ENCODE data around the gene INSIG1. TPM values are rescaled to one million over a fixed set of nuclear protein-coding genes. Genes with fewer than 3 reads are reported as not detected.

INSIG1 gene
- polyA plus RNA-seq, 1 experiment, result 29.4 TPM

DNA sequence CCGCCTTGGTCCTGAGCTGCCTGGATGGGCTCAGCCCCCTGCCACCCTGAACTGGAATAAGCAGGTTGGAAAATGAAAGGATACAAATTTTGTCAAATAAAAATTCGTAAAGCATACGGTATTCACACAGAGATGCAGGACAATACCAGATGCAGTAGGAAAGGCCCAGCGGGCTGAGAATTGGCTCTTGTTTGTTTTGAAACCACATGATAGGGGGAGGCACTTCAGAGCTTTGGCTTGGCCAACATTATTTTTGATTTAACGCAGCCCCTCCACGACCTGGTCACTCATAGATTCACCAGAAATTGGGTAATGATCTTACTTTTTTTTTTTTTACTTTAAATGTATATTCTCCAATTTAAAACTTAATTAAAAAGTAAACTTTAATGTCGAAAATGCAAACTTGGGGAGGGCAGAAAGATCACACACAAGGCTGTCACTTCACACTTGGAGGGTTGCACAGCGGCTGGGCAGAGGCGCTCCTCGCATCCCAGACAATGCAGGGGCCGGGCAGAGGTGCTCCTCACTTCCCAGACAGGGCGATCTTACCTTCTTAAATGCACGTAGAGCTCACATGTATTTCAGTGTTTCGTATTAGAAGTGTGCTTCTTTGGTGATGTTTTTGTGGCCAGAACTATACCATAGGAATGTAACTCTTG is 17.8 kb upstream of the INSIG1 start:
- Histone ChIP-seq H3K27ac (ENCODE audit: low read depth, low read length) (no peak overlapping the region), H3K9me3 (ENCODE audit: control insufficient read depth, insufficient read depth, low read length) (no peaks in the 10 kb centered on the region), H3K27me3 (ENCODE audit: control insufficient read depth, insufficient read depth, low read length) (peaks cover 35% of the 10 kb centered on the region), H3K4me3 (ENCODE audit: low read depth, low read length) (no peak overlapping the region)
- DNase-seq (ENCODE audit: low read depth, low spot score), result no peak
- POLR2A ChIA-PET, result no interaction called here
- TF ChIP-seq, protein P1, sequence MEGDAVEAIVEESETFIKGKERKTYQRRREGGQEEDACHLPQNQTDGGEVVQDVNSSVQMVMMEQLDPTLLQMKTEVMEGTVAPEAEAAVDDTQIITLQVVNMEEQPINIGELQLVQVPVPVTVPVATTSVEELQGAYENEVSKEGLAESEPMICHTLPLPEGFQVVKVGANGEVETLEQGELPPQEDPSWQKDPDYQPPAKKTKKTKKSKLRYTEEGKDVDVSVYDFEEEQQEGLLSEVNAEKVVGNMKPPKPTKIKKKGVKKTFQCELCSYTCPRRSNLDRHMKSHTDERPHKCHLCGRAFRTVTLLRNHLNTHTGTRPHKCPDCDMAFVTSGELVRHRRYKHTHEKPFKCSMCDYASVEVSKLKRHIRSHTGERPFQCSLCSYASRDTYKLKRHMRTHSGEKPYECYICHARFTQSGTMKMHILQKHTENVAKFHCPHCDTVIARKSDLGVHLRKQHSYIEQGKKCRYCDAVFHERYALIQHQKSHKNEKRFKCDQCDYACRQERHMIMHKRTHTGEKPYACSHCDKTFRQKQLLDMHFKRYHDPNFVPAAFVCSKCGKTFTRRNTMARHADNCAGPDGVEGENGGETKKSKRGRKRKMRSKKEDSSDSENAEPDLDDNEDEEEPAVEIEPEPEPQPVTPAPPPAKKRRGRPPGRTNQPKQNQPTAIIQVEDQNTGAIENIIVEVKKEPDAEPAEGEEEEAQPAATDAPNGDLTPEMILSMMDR (IDR thresholded peaks at IDR 0.05; ENCODE audit: low read depth, low read length), result no peak
- CTCF ChIA-PET, result no interaction called here

DNA sequence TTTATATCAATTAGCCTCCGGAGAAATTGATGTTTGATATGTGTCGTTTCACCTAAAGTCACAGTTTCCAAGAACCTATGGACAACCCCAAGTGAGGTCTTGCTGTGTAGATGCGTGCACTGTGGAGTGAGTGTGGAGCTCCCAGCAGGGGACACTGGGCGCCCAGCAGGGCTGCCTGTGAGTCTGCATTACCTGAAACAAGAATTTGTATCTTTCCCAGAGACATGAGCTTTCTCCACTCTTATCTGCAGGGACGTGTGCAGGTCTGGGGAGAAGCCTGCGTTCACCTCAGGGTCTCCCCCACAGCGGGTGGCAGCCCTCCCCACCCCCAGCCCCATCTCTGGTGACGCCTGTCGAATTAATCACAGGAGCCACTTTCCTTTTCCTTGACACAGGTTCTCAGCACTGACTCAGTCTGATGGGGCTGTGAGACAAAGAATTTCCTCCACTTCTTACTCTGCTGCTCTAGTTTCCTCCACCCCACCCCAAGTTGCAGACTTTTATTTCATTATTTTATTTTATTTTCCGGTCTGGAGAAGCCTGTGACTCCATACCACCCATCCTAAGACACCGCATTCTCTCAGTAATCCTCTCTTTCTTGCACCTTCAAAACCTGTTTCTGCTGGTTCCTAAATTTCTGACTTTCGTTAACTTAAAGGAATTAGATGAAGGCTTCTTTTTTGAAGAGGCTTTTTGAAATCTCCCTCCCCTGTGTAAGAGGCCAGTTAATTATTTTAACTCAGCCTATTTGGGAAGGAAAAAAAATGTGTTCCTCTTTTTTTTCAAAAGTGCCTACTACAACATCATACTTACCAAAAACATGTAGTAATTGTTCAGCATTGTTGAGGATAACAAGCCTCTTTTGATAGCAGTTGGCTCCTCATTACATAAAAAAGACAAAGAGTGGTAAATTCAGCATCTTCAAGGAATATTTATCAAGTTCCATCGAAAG is 17.0 kb upstream of the INSIG1 start:
- DNase-seq (ENCODE audit: low read depth, low spot score), result no peak
- CTCF ChIA-PET, result no interaction called here
- Histone ChIP-seq H3K4me3 (ENCODE audit: low read depth, low read length) (no peak overlapping the region), H3K9me3 (ENCODE audit: control insufficient read depth, insufficient read depth, low read length) (no peaks in the 10 kb centered on the region), H3K27ac (ENCODE audit: low read depth, low read length) (no peak overlapping the region), H3K27me3 (ENCODE audit: control insufficient read depth, insufficient read depth, low read length) (peaks cover 38% of the 10 kb centered on the region)
- POLR2A ChIA-PET, result no interaction called here
- TF ChIP-seq, protein P1 (IDR thresholded peaks at IDR 0.05; ENCODE audit: low read depth, low read length), result no peak

DNA sequence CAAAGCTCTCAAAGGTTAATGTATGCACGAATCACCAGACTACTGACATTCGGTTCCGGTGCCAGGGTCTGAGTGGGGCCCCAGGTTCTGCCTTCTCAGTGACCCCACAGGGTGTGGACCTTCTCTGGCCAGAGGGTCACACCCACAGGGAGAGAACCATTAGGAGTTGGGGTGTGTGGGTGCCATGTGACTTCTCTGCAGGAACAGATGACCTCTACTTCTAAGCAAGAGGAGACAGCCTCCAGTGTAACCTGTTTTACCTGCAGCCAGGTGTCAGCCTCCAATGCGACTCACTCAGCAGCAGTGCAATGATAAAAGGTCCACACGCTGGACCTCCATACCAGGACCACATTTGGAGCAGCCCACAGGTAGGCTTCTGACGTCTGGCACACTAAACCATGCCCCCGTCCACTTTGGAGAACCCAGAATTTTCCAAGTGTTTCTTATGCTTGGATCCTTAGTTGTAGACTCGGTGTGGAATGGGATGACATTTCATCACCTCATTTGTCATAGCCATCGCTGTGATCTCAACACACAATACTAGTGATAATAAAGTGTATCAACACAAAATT is 16.2 kb upstream of the INSIG1 start:
- CTCF ChIA-PET, result no interaction called here
- no peak overlapping the region for H3K27ac ChIP-seq (ENCODE audit: low read depth, low read length)
- H3K27me3 ChIP-seq (ENCODE audit: control insufficient read depth, insufficient read depth, low read length), result peaks cover 37% of the 10 kb centered on the region
- no peak overlapping the region for H3K4me3 ChIP-seq (ENCODE audit: low read depth, low read length)
- no peaks in the 10 kb centered on the region for H3K9me3 ChIP-seq (ENCODE audit: control insufficient read depth, insufficient read depth, low read length)
- TF ChIP-seq, protein P1 (IDR thresholded peaks at IDR 0.05; ENCODE audit: low read depth, low read length), result no peak
- no peak for DNase-seq (ENCODE audit: low read depth, low spot score)
- POLR2A ChIA-PET, result no interaction called here

DNA sequence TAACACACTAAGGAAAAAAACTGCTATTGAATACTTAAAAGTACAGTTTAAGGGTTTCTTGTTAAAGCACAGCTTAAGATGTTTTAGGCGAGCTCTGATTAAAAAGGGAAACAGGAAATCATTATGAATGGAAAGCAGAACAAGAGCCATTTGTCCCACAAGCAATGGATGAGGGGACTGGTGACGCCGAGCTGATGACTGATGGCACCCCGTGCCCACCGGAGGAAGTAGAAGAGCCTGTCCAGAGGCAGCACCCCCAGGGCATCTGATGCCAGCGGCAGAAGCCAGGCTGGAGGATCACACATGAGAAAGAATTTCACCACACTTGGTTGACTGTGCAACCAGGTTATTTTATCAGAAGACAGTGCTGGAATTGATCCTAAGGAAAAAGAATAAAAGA is 15.0 kb upstream of the INSIG1 start:
- Histone ChIP-seq H3K4me3 (ENCODE audit: low read depth, low read length) (no peak overlapping the region), H3K27me3 (ENCODE audit: control insufficient read depth, insufficient read depth, low read length) (peaks cover 37% of the 10 kb centered on the region), H3K27ac (ENCODE audit: low read depth, low read length) (no peak overlapping the region), H3K9me3 (ENCODE audit: control insufficient read depth, insufficient read depth, low read length) (no peaks in the 10 kb centered on the region)
- TF ChIP-seq, protein P1 (IDR thresholded peaks at IDR 0.05; ENCODE audit: low read depth, low read length), result no peak
- DNase-seq (ENCODE audit: low read depth, low spot score), result no peak
- ChIA-PET POLR2A (no interaction called here), CTCF (interaction anchor here (1.3 kb wide), 1 partner anchor 63 kb away, joined by 4 read pairs; no protein-coding TSS in a partner anchor)
